Measurements from ENCODE around the gene ACSF3. TPM values are rescaled to one million over a fixed set of nuclear protein-coding genes. Genes with fewer than 3 reads are reported as not detected.

The ACSF3 gene
- total RNA-seq, 1 experiment from 2014 or later, result 16.2 TPM

GRCh38 chr16:89200124-89200849 lies 106.6 kb downstream of the ACSF3 start, which contains the start of gene SLC22A31:
Gene SLC22A31, minus strand, starts transcription at chr16:89200537. Its CDS starts 36 bp downstream, at chr16:89200501.
- no peak for DNase-seq (ENCODE audit: low read depth)

GRCh38 chr16:89200850-89201411 lies 107.3 kb downstream of the ACSF3 start:
- DNase-seq (ENCODE audit: low read depth), result no peak

DNA sequence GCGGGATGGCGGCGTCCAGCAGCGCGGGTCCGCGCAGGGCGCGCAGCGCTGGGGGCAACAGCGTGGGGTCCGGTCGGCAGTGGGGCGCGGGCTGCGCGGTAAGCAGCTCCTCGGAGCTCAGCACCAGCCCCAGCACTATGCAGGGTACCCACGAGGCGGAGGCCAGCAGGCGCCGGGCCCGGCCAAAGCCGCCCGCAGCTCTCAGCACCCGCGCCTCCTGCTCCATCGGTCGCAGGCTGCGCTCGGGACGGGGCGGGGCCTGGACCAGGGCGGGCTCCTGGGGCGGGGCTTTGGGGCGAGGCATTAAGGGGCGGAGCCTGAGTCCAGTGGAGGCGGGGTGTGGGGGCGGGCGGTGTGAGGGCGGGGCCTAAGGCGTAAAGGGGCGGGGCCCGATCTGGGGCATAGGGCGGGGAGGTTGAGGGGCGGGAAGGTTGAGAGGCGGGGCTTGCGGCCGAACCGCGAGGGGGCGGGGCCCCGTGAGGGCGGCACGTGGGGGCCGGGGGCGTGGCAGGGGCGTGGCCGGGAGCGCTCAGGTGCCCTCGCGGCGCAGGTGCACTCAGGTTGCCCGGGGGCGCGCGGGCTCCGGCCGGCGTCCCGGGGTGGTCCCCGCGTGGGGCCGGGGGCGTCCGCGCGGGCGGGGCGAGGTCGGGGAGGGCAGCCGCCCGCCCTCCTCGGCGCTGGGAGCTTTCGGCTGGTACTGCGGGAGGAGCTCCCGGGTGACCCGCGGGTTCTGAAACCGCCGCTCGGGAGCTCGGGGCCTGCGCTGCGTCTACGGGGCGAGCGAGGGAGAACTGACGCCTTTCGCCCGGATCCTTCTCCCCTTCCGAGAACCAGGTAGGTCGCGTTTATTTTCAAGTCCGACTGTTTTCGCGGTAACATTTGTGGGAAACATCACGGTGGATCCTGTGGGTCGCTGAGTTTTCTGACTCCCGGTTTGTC lies 108.1 kb downstream of the ACSF3 start:
- DNase-seq (ENCODE audit: low read depth), result no peak

- DNase-seq (ENCODE audit: low read depth), result no peak
Measured at GRCh38 chr16:89202422-89203215, 109.0 kb downstream of the ACSF3 start.

Other genes starting within 250 kb of the ACSF3 start
- gene GALNS, start 236.9 kb upstream of the ACSF3 start, total RNA-seq (2014; rRNA removed; shearing (Covaris generic)), result 28.9 and 34.1 TPM in 2 replicates
- gene TRAPPC2L, start 236.7 kb upstream of the ACSF3 start, total RNA-seq (2014; rRNA removed; shearing (Covaris generic)), result 36.8 and 48.4 TPM in 2 replicates
- gene PABPN1L, start 227.2 kb upstream of the ACSF3 start, total RNA-seq (2014; rRNA removed; shearing (Covaris generic)), result not detected in 2 replicates
- gene CBFA2T3, start 116.6 kb upstream of the ACSF3 start, total RNA-seq (2014; rRNA removed; shearing (Covaris generic)), result not detected in 2 replicates
- 0.10 TPM in 1 of 2 replicates, not detected in the other for gene CDH15, start 77.9 kb downstream of the ACSF3 start, total RNA-seq (2014; rRNA removed; shearing (Covaris generic))
- gene SLC22A31, start 106.7 kb downstream of the ACSF3 start, total RNA-seq (2014; rRNA removed; shearing (Covaris generic)), result not detected in 2 replicates
- 12.9 and 23.1 TPM in 2 replicates for gene ZNF778, start 123.9 kb downstream of the ACSF3 start, total RNA-seq (2014; rRNA removed; shearing (Covaris generic))